ENCODE data around the gene FER1L5.
A peak's percentile ranks its signal among the peaks of the same experiment; 100 is the strongest.

FER1L5 gene

GRCh38 chr2:96633641-96634040, 8.9 kb upstream of the FER1L5 start:
- H3K4me3 ChIP-seq (ENCODE audit: low read depth, low read length), result no peak overlapping the region
- TF ChIP-seq, protein P1, sequence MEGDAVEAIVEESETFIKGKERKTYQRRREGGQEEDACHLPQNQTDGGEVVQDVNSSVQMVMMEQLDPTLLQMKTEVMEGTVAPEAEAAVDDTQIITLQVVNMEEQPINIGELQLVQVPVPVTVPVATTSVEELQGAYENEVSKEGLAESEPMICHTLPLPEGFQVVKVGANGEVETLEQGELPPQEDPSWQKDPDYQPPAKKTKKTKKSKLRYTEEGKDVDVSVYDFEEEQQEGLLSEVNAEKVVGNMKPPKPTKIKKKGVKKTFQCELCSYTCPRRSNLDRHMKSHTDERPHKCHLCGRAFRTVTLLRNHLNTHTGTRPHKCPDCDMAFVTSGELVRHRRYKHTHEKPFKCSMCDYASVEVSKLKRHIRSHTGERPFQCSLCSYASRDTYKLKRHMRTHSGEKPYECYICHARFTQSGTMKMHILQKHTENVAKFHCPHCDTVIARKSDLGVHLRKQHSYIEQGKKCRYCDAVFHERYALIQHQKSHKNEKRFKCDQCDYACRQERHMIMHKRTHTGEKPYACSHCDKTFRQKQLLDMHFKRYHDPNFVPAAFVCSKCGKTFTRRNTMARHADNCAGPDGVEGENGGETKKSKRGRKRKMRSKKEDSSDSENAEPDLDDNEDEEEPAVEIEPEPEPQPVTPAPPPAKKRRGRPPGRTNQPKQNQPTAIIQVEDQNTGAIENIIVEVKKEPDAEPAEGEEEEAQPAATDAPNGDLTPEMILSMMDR (conservative IDR thresholded peaks at IDR 0.05; ENCODE audit: low read depth, low read length), result no peak
- no peak for DNase-seq (ENCODE audit: low read depth)

GRCh38 chr2:96636551-96637171, 5.9 kb upstream of the FER1L5 start:
- peak; percentile 28 for DNase-seq (ENCODE audit: low read depth)
- peak overlapping the region; percentile 80 for H3K4me3 ChIP-seq (ENCODE audit: low read depth, low read length)
- TF ChIP-seq, protein P1 (conservative IDR thresholded peaks at IDR 0.05; ENCODE audit: low read depth, low read length), result no peak

GRCh38 chr2:96637385-96638143, 5.0 kb upstream of the FER1L5 start:
- peak; percentile 88 for DNase-seq (ENCODE audit: low read depth)
- TF ChIP-seq, protein P1 (conservative IDR thresholded peaks at IDR 0.05; ENCODE audit: low read depth, low read length), result no peak

GRCh38 chr2:96638144-96639121, 4.1 kb upstream of the FER1L5 start, which contains the start of gene KANSL3:
Gene KANSL3 (minus strand): TSS chr2:96638312. CDS start chr2:96637135, 1,177 bp downstream.
- TF ChIP-seq, protein P1 (conservative IDR thresholded peaks at IDR 0.05; ENCODE audit: low read depth, low read length), result no peak
- peak; percentile 98 for DNase-seq (ENCODE audit: low read depth)
- H3K4me3 ChIP-seq (ENCODE audit: low read depth, low read length), result peak within 1 kb of the TSS; percentile 80

More at GRCh38 chr2:96637385-96638143, 5.0 kb upstream of the FER1L5 start:
- peak overlapping the region; percentile 80 for H3K4me3 ChIP-seq (ENCODE audit: low read depth, low read length)

GRCh38 chr2:96647681-96648080, 5.1 kb downstream of the FER1L5 start:
- no peak for DNase-seq (ENCODE audit: low read depth)
- TF ChIP-seq, protein P1 (conservative IDR thresholded peaks at IDR 0.05; ENCODE audit: low read depth, low read length), result no peak
- no peak overlapping the region for H3K4me3 ChIP-seq (ENCODE audit: low read depth, low read length)

GRCh38 chr2:96648306-96648930, 5.9 kb downstream of the FER1L5 start:
- TF ChIP-seq, protein P1 (conservative IDR thresholded peaks at IDR 0.05; ENCODE audit: low read depth, low read length), result no peak
- no peak overlapping the region for H3K4me3 ChIP-seq (ENCODE audit: low read depth, low read length)
- no peak for DNase-seq (ENCODE audit: low read depth)
